Endothelial cell (in vitro differentiated cells): ENCODE results near the gene CLEC4F. TPM values are rescaled to one million over a fixed set of nuclear protein-coding genes. Genes with fewer than 3 reads are reported as not detected.

Source experiments
- DNase-seq: peaks from one replicate; pipeline ENCODE4 v3.0.0; 2021; ENCODE audit warnings: low spot score
- H3K27ac Mint-ChIP-seq: one replicate; pipeline ENCODE4 v1.8.0; 2021; ENCODE audit warnings: mixed read lengths, inconsistent platforms; ENCODE audit not compliant: unreplicated experiment
- H3K27me3 Mint-ChIP-seq: one replicate; pipeline ENCODE4 v1.8.0; 2021; ENCODE audit warnings: mild to moderate bottlenecking, moderate library complexity, mixed read lengths, inconsistent platforms; ENCODE audit not compliant: unreplicated experiment
- H3K36me3 Mint-ChIP-seq: one replicate; pipeline ENCODE4 v1.8.0; 2021; ENCODE audit warnings: mild to moderate bottlenecking, low read depth, mixed read lengths, inconsistent platforms; ENCODE audit not compliant: unreplicated experiment
- H3K4me1 Mint-ChIP-seq: one replicate; pipeline ENCODE4 v1.8.0; 2021; ENCODE audit warnings: mild to moderate bottlenecking, mixed read lengths, inconsistent platforms; ENCODE audit not compliant: unreplicated experiment
- H3K4me3 Mint-ChIP-seq: one replicate; pipeline ENCODE4 v1.8.0; 2021; ENCODE audit warnings: mild to moderate bottlenecking, mixed read lengths, inconsistent platforms; ENCODE audit not compliant: unreplicated experiment
- H3K9me3 Mint-ChIP-seq: one replicate; pipeline ENCODE4 v1.8.0; 2021; ENCODE audit warnings: mixed read lengths, inconsistent platforms; ENCODE audit not compliant: unreplicated experiment
- long read RNA-seq: library from polyadenylated mRNA; unstranded; transcript quantifications from one replicate; pipeline ENCODE4 v2.0.0, GENCODE V29; 2020; ENCODE audit not compliant: unreplicated experiment
- total RNA-seq: library from RNA; stranded (reverse); fragmentation: NEBNext Ultra II Directional; extraction: Animal tissue kit (Norgen Biotek cat#: 25700); gene quantifications from one replicate; pipeline ENCODE4 v1.2.1, GENCODE V29; 2021; ENCODE audit not compliant: unreplicated experiment
- TF ChIP-seq, protein P1 (sequence below): fragments of 200-600 bp; sonication (generic); IDR thresholded peaks from one replicate; pipeline ENCODE4 v1.5.0; 2021; ENCODE audit warnings: antibody characterized with exemption; ENCODE audit not compliant: unreplicated experiment

Gene CLEC4F, protein sequence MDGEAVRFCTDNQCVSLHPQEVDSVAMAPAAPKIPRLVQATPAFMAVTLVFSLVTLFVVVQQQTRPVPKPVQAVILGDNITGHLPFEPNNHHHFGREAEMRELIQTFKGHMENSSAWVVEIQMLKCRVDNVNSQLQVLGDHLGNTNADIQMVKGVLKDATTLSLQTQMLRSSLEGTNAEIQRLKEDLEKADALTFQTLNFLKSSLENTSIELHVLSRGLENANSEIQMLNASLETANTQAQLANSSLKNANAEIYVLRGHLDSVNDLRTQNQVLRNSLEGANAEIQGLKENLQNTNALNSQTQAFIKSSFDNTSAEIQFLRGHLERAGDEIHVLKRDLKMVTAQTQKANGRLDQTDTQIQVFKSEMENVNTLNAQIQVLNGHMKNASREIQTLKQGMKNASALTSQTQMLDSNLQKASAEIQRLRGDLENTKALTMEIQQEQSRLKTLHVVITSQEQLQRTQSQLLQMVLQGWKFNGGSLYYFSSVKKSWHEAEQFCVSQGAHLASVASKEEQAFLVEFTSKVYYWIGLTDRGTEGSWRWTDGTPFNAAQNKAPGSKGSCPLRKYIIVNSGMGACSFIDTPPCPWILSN
- total RNA-seq: 0.23 TPM
- long read RNA-seq: 0 reads

DNA sequence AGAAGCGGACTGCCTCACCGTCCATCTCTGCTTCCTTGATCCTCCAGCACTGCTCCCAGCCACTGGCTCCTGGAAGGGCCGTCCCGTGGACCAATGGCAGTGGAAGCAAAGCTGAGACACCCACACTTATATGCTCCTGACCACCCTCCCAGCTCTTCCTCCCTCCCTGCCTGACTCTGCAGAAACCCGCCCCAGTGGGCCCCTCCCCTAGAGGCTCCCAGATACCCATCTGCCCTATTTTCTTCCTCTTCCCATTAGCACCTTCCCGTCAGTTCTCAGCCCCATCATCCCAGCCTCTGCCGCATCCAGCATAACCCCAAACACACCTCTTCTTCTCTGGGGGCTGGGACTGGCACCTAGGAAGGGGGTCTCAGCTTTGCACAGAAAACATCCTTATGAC, at the start of gene CLEC4F:
CLEC4F (minus strand) TSS at position 101 of the 400 bp plus-strand sequence; CDS start at position 25, 76 bp downstream.
- H3K4me3 Mint-ChIP-seq: no peak within 1 kb of the TSS
- no peaks in the 10 kb centered on the region for H3K9me3 Mint-ChIP-seq
- no peaks in the 10 kb centered on the region for H3K36me3 Mint-ChIP-seq
- no peak for DNase-seq
- peaks cover 6% of the 10 kb centered on the region for H3K4me1 Mint-ChIP-seq
- peaks cover 4% of the 10 kb centered on the region for H3K27me3 Mint-ChIP-seq
- H3K27ac Mint-ChIP-seq: no peak within 1 kb of the TSS
- TF ChIP-seq, protein P1, sequence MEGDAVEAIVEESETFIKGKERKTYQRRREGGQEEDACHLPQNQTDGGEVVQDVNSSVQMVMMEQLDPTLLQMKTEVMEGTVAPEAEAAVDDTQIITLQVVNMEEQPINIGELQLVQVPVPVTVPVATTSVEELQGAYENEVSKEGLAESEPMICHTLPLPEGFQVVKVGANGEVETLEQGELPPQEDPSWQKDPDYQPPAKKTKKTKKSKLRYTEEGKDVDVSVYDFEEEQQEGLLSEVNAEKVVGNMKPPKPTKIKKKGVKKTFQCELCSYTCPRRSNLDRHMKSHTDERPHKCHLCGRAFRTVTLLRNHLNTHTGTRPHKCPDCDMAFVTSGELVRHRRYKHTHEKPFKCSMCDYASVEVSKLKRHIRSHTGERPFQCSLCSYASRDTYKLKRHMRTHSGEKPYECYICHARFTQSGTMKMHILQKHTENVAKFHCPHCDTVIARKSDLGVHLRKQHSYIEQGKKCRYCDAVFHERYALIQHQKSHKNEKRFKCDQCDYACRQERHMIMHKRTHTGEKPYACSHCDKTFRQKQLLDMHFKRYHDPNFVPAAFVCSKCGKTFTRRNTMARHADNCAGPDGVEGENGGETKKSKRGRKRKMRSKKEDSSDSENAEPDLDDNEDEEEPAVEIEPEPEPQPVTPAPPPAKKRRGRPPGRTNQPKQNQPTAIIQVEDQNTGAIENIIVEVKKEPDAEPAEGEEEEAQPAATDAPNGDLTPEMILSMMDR: no peak

DNA sequence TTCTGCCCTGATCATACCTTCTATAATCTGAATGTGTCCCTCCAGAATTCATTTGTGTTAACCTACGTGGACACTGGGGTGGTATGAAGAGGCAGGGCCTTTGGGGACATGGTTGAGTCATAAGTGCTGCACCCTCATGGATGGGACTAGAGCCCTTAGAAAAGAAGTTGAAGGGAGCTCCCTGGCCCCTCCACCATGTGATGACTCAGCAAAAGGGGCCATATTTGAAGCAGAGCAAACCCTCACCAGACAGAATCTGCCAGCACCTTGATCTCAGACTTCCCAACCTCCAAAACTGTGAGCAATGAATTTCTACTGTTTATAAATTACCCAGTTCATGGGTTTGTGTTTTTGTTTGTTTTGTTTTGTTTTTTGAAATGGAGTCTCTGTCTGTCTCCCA, 48.6 kb upstream of the CLEC4F start:
- H3K4me3 Mint-ChIP-seq: no peak overlapping the region

DNA sequence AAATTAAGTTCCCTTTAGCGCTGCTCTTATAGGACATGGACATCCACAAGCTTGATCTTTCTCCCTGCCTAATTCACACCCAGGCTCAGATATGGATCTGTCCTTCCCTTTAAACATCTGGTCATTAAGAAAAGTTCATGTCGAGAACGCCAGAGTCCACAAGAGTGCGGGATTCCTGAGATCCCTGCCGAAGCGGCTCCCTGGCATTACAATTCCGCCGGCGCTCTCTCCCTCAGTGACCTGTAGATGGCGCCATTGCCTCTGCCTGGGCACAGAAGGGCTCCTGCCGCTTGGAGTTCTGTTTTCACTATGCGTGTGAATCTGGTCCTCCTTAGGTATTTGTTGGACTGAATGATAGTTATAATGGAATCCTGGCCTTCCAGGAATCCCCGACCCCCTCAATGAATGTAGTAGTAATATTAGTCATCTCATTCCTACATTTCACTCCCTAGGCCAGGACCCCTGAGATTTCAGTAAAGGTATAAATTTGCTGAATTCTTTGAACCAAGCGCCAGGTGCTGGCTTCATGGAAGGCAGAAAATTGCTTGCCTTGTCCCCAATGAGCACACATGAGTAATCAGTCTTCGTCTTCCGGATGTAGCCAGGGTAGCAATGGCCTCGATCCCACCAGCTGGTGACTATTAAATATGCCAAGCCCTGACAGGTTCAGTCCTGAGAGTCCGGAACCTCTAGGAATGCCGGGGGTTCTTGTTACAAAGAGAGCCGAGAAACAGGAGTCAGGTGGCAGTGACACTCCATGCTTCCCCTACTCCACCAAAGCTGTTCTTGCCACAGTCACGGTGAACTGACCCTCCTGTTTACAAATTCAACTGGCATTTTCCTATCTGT, 41.6 kb upstream of the CLEC4F start:
- Mint-ChIP-seq H3K9me3 (no peaks in the 10 kb centered on the region), H3K4me1 (peaks cover 4% of the 10 kb centered on the region), H3K36me3 (no peaks in the 10 kb centered on the region), H3K4me3 (no peak overlapping the region), H3K27me3 (peaks cover 11% of the 10 kb centered on the region), H3K27ac (no peak overlapping the region)
- TF ChIP-seq, protein P1: peak; percentile 90
- peak; percentile 96 for DNase-seq

More for the DNA sequence above, 48.6 kb upstream of the CLEC4F start:
- TF ChIP-seq, protein P1: no peak
- H3K27ac Mint-ChIP-seq: no peak overlapping the region
- peaks cover 5% of the 10 kb centered on the region for H3K27me3 Mint-ChIP-seq
- no peaks in the 10 kb centered on the region for H3K36me3 Mint-ChIP-seq
- no peaks in the 10 kb centered on the region for H3K9me3 Mint-ChIP-seq
- no peaks in the 10 kb centered on the region for H3K4me1 Mint-ChIP-seq
- DNase-seq: no peak

DNA sequence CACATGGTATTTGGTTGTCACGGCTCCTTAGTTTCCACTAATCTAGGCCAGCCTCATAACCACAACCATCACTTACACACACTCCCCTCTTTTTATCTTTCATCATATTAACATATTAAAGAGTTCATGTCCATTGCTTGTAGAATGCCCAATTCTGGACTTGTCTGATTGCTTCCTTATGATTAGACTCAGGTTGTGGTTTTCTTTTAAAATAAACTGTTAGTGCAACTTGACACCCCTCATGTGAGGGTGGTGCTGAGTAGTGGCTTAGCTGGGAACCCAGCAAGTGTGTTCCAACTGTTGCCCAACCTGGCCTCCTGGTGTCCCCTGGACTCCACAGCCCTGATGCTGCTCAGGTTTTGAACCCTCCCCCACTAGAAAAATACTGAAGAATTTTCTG, 35.3 kb upstream of the CLEC4F start:
- no peaks in the 10 kb centered on the region for H3K36me3 Mint-ChIP-seq
- TF ChIP-seq, protein P1: no peak
- H3K4me1 Mint-ChIP-seq: peaks cover 20% of the 10 kb centered on the region
- no peak overlapping the region for H3K4me3 Mint-ChIP-seq
- H3K9me3 Mint-ChIP-seq: no peaks in the 10 kb centered on the region
- H3K27ac Mint-ChIP-seq: no peak overlapping the region
- H3K27me3 Mint-ChIP-seq: peaks cover 12% of the 10 kb centered on the region
- no peak for DNase-seq
